Left cardiac atrium (tissue), 4 donors: ENCODE results near the gene ADGRL2. TPM values are rescaled to one million over a fixed set of nuclear protein-coding genes. Genes with fewer than 3 reads are reported as not detected.
A peak's percentile ranks its signal among the peaks of the same experiment; 100 is the strongest.
"Not testable (repeated sequence)": the region's sequence is repeated elsewhere in the genome, so short reads cannot be mapped to it uniquely, and the experiment has no call there.

ENCODE experiments used
- ATAC-seq, 2 donors: fragments of 200-7000 bp; cut with Tn5 transposase; one replicate each; pipeline ENCODE4 v1.9.1; 2020; ENCODE audit warnings: mild to moderate bottlenecking in 2 of 2, moderate library complexity in 2 of 2
- DNase-seq: peaks from one replicate; pipeline ENCODE4 v3.0.0-alpha.2; 2020
- intact Hi-C, 2 donors: fragments of 100-400 bp; cut with DNase I; formaldehyde crosslinking; loops; one replicate each; pipeline versions ENCODE4 v1.14.1 to v1.15.1; 2022 to 2023
- total RNA-seq, 2 donors: library from RNA; stranded (reverse); fragmentation: NEBNext Ultra II Directional; extraction: Animal tissue kit (Norgen Biotek cat#: 25700); gene quantifications; one replicate each; pipeline ENCODE4 v1.2.1, GENCODE V29; 2021
- donor health status: DM: no; HTN: yes; CAD: no.
- donor health status: DM: no; HTN: yes; CAD: no; lungs with severe emphysema.
- donor health status: DM: yes; HTN: yes; CAD: no.
- donor health status: Dilated cardiomyopathy.

The ADGRL2 gene
- total RNA-seq, 2 donors from 2014 or later = 57.4 to 64.4 TPM

GRCh38 chr1:81880781-81881180 lies 80.0 kb downstream of the ADGRL2 start:
- DNase-seq = no peak
- ATAC-seq = no peak
- intact Hi-C loops = no loop called here

DNA sequence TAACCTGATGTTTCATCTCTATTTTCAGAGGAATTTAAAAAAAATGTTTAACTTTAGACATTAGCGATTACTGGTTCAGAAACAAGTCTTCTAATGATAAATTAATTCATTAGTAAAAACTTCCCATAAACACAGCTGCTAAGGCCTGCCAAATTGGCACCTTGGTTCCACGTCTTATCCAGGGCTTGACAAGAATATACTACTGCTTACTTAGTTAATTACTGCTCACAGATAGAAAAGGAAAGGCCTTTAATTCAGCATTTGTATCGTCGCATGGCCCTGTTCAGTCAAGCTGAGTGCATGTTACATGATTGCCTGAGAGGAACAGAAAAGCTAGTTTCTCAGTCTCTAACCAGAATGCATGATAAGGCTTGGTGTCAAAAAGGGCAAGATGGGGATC lies 84.6 kb downstream of the ADGRL2 start:
- intact Hi-C loops = no loop called here
- ATAC-seq (no peak), DNase-seq (no peak)

GRCh38 chr1:81886292-81886691 lies 85.6 kb downstream of the ADGRL2 start:
- ATAC-seq, DNase-seq, intact Hi-C loops: not testable (repeated sequence)

- ATAC-seq = no peak
- DNase-seq = no peak
- intact Hi-C loops = no loop called here
These were observed 86.8 kb downstream of the ADGRL2 start for GRCh38 chr1:81887421-81888144.

- DNase-seq = no peak
- intact Hi-C loops = no loop called here
- ATAC-seq = no peak
These were observed 88.4 kb downstream of the ADGRL2 start for GRCh38 chr1:81889166-81889565.

- intact Hi-C loops = no loop called here
These were observed 94.1 kb downstream of the ADGRL2 start for GRCh38 chr1:81894867-81895266.

DNA sequence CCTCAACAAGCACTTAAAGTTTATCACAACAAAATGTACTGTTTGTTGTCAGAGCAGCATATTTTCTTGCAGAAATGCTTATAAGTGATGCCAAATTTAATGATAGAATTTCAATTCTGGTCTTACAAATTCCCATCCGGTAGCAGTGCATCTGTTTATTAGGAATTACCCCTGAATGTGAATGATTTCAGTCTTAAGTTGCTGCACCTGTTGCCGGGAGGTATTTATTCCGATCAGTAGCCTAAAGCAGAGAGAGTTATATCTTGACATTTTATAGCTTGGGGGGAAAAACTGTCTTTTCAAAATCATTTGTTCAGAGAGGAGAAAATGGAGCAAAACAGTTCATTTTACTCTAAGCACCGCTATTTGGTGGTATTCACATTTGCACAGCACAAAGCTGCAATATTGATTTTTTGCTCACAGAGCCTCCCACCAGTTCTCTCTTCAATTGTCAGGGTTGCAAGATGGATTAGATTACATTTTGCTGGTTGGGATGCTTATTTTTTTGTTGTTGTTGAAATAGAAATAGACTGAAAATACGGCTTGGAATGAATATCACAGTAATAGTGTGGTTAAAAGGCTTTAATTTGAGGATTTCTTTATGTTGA lies 98.6 kb downstream of the ADGRL2 start:
- intact Hi-C loops = no loop called here
- no peak for DNase-seq
- ATAC-seq = no peak

More at GRCh38 chr1:81894867-81895266, 94.1 kb downstream of the ADGRL2 start:
- no peak for ATAC-seq
- no peak for DNase-seq

DNA sequence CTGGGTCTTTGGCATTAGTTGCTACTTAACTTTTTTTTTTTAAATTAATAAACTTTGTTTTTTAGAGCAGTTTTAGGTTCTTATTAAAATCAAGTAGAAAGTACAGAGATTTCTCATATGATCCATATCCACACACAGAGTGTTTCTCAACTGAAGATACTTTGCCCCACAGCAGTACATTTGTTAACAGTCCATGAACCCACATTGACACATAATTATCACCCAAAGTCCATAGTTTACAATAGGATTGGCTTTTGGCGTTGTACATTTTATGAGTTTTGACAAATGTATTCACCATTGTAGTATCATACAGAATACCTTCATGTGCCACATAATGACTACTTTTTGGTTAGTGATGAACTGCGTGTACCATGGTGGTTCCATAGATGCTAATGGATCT lies 106.8 kb downstream of the ADGRL2 start:
- intact Hi-C loops = no loop called here
- no peak for DNase-seq
- ATAC-seq = no peak

DNA sequence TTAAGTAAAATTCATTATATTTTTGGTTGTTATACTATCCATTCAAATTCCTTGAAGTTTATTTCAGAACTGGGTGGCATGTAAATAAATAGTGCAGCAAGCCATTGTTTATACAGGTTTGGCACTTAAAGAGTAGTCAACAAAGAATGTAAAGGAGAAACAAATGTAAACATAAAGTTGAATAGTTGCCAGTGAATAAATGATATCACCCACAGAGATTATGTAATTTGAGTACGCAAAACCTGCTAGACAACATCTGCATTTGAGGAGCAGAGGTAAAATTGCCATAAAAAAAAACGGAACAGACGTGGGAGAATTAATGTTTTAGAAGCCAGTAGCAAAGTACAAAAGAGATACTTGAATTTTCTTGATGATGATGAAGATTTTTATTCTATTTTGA lies 111.6 kb downstream of the ADGRL2 start:
- no peak for ATAC-seq
- intact Hi-C loops = no loop called here
- DNase-seq = no peak

GRCh38 chr1:81915937-81916336 lies 115.2 kb downstream of the ADGRL2 start:
- no peak for DNase-seq
- no peak for ATAC-seq
- intact Hi-C loops = no loop called here

- intact Hi-C loops = no loop called here
- peak; percentile 83 to 94 for ATAC-seq
- DNase-seq = peak; percentile 29
These were observed 119.6 kb downstream of the ADGRL2 start for GRCh38 chr1:81920245-81920740.

DNA sequence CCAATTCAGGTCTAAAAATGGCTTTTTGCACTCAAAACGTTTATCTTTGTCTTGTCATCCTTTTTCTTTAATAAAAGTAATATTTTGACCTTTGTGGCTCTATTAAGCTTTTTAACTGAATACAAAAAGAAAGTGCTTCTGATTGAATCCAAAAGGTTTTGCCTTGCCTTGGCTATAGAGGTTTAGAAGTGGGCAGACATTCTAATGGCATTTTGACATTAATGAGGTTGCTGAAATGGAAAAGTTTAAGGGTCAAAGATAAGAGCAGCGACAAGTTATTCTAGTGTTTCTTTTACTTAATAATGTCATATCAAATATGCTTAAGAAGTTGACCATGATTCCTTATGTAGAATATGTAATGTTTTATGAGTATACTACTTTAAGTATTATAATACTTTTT lies 120.2 kb downstream of the ADGRL2 start:
- intact Hi-C loops = no loop called here
- DNase-seq = no peak
- ATAC-seq = no peak

GRCh38 chr1:81921344-81921743 lies 120.6 kb downstream of the ADGRL2 start:
- intact Hi-C loops = no loop called here
- ATAC-seq (peak in 1 of 2 donors; percentile 43), DNase-seq (no peak)

DNA sequence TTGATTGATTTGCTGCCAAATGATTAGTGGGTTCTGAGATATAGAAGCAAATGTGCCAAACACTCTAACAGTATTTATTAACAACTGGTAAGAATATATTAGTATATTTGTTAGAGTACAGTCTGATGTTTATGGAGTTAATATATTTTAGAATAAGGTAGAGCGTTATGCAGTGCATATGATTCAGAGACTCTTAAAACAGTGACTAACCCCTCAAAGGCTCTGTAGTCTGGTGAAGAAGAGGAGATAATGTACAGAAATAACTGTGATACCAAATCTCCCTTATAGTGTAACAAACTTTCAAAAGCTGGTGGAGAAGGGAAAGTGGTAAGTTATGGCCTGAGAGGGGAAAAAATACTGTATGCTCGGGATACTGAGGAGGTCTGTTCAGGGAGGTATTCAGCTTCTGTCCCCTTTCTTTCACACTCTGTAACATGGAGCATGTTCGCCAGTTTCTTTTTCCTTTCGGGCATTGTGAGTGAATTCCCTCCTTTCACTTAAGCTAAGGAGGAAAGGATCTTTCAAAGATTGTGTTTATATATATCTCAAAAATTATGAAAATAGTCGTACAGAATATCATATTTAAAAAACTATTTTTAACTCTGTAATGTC lies 121.2 kb downstream of the ADGRL2 start:
- no peak for DNase-seq
- intact Hi-C loops = no loop called here
- no peak for ATAC-seq

DNA sequence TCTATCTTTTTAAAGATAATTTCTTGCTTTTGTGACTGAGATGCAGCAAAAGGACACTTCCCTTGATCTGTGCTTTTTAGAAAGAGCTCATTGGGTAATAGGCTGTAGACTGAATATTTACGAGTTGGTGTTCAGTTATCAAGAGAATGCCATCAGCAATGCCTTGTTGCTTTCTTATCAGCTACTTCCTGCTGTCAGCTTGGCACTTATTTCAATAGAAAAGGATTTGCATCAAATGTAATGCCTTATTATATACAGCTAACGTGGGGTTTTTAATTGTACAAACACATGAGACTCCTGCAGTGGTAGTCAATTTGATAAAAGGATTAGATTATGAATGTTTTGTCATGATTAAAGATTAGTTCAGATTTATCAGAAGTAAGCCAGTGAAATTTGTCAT lies 122.2 kb downstream of the ADGRL2 start:
- intact Hi-C loops = no loop called here
- ATAC-seq = no peak

DNA sequence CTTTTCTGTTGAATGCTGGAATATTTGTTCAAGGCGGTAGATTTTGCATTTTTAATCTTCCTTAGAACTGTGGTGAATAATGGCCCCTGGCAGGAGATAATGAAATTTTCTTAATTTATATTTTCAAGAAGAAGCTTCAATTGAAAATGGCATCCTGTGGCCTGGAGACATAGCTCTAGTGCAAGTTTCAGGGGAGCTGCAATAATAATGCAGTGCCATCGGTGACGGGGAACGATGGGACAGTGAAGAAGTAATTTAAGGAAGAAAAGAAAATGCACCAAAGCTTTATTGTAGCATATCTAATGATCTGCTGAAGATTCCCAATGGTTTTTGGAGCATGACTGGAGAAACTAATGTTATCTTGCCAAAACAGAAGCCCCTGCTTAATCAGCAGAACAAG lies 128.4 kb downstream of the ADGRL2 start:
- intact Hi-C loops = no loop called here
- no peak for ATAC-seq
- no peak for DNase-seq

More for the DNA sequence above, 122.2 kb downstream of the ADGRL2 start:
- DNase-seq = no peak

GRCh38 chr1:81936853-81937252 lies 136.1 kb downstream of the ADGRL2 start:
- intact Hi-C loops = no loop called here
- no peak for ATAC-seq
- no peak for DNase-seq

DNA sequence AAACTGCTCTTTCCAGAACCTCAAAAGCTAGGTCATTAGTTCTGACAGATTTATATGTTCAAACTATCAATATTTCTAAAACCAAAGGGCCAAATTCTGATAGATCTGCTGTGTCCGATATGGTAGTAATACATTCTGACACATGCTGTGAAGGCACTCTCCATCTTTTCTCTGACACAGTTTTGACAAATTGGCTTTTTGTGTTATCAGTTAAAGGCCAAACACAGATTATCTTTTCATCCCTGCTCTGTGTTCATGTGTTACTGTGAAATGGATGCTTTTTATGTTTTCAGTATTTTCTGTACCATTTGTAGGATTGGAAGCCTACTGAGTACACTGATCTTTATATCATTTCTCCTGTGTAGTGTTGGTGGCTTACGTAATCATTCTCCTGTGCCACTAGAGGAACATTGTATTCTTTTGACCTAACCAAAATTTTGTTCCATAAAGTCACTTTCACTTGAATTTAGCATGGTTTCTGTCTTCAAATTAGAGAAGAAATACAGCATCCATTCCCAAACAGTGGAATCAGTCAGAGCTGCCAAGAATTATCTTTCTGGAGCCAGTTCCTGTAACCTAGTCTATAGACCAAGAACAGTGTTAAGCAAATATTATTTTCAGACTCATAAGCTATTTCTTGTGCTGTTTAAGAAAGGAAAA lies 137.2 kb downstream of the ADGRL2 start:
- ATAC-seq (peak; percentile 30 to 40), DNase-seq (no peak)
- intact Hi-C loops = no loop called here

DNA sequence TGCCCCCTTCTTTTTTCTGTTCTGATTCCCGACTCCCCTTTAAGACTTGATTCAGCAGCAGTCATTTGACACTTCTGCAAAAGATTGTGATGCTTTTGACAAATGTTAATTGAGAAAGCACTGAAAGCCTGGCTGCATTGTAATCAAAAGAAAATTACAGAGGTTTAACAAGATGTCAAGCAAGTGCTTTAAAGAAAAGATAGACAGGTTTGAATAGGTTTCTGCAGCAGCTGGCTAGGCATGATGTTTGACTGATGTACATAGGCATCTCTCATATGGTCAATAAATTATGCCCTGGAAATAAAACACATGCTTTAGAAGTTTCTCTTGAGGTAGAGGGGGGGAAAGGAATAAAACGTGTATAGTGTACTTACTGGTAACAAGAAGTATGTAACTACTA lies 147.8 kb downstream of the ADGRL2 start:
- ATAC-seq (no peak), DNase-seq (no peak)
- intact Hi-C loops = no loop called here

DNA sequence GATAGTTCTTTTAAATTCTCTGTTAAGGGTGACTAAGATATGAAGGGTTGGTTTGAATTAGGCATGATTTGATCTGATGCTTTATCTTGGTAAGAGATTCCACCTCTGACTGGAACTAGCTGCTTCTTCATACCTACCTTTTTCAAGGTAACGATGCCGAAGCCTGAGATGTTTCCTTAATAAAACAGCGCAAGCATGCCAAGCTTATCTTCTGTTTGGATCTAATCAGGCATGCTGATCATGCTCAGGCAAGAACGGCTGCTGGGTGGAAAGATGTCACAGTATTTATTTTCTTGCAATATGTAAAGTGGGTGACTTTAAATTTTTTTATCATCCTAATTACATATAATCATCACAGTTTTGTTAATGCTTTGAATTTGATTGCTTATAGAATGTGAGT lies 148.7 kb downstream of the ADGRL2 start:
- no peak for ATAC-seq
- intact Hi-C loops = no loop called here
- no peak for DNase-seq
